HEK293 (cell line): ENCODE measurements around the gene TKT.

Experiments used
- CTCF ChIP-seq: fragments of 450-650 bp; formaldehyde crosslinking; IDR thresholded peaks from 2 replicates; pipeline ENCODE4 v1.5.1; 2016; ENCODE audit warnings: missing biosample characterization, missing genetic modification characterization
- ELK4 ChIP-seq: IDR thresholded peaks from 2 replicates; pipeline ENCODE4 v1.6.1; 2011; ENCODE audit warnings: mild to moderate bottlenecking, low read depth, low read length, borderline replicate concordance
- TCF7L2 ChIP-seq: IDR thresholded peaks from 2 replicates; pipeline ENCODE4 v1.6.1; 2011; ENCODE audit warnings: low read depth, mild to moderate bottlenecking, inconsistent platforms, low read length, moderate library complexity, borderline replicate concordance
- YY1 ChIP-seq: fragments of 450-650 bp; formaldehyde crosslinking; IDR thresholded peaks from 2 replicates; pipeline ENCODE4 v1.5.1; 2018; ENCODE audit warnings: missing biosample characterization, missing genetic modification characterization
- ZNF121 ChIP-seq: fragments of 450-650 bp; formaldehyde crosslinking; IDR thresholded peaks from 2 replicates; pipeline ENCODE4 v1.5.1; 2016; ENCODE audit warnings: missing biosample characterization, missing genetic modification characterization
- ZNF133 ChIP-seq: fragments of 450-650 bp; formaldehyde crosslinking; IDR thresholded peaks from 2 replicates; pipeline ENCODE4 v1.5.1; 2016; ENCODE audit warnings: missing biosample characterization, missing genetic modification characterization
- ZNF302 ChIP-seq: fragments of 450-650 bp; formaldehyde crosslinking; IDR thresholded peaks from 2 replicates; pipeline ENCODE4 v1.5.1; 2016; ENCODE audit warnings: missing biosample characterization, missing genetic modification characterization, low read depth
- ZNF48 ChIP-seq: fragments of 450-650 bp; formaldehyde crosslinking; IDR thresholded peaks from 2 replicates; pipeline ENCODE4 v1.5.1; 2016; ENCODE audit warnings: missing biosample characterization, missing genetic modification characterization

DNA sequence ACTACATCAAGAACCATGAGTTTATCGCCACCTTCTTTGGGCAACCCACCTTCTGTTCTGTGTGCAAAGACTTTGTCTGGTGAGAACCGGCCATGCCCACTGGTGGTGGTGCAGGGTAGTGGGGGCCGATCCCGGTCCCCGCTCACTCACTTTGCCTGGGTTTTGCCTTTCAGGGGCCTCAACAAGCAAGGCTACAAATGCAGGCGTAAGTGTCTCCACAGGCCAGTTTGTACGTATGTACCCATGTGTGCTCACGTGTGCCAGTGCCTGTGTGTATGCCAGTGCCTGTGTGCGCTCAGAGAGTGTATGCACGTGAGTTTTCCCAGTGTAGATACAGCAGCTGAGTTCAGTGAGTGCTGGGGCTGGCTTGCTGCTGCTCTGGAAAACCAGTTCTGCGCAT, 74.3 kb downstream of the TKT start:
- no peak for TF ChIP-seq ZNF302
- no peak for TF ChIP-seq TCF7L2
- TF ChIP-seq ZNF48 (tag by site-specific recombination) = no peak
- TF ChIP-seq YY1 (tag by site-specific recombination) = no peak
- TF ChIP-seq CTCF (tag by site-specific recombination) = no peak
- no peak for TF ChIP-seq ZNF121 (tag by site-specific recombination)
- no peak for TF ChIP-seq ELK4
- TF ChIP-seq ZNF133 = no peak
